Measurements from ENCODE around the gene MYO16. TPM values are rescaled to one million over a fixed set of nuclear protein-coding genes. Genes with fewer than 3 reads are reported as not detected.
"Not testable (repeated sequence)": the region's sequence is repeated elsewhere in the genome, so short reads cannot be mapped to it uniquely, and the experiment has no call there.

MYO16 gene
- total RNA-seq, 1 donor from 2014 or later = 1.2 TPM

DNA sequence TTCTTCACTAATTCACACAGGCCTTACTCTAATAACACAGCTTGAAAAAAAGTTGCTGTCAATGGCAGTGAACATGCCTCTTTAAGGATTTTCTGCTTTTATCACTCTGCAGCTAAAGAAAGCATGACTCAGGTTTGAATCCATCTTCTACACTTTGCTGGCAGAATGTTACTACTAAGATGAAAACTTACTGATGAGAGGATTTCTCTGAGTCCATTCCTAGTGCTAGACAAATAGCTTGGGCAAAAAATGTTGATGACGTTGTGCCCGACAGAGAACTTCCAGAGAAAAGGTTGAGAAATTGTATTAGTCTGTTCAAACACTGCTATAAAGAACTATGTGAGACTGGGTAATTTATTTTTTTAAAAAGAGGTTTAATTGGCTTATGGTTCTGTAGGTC, 585.0 kb downstream of the MYO16 start:
- no peak overlapping the region for H3K4me3 ChIP-seq (ENCODE audit: low read depth, low read length)
- TF ChIP-seq, protein P1, sequence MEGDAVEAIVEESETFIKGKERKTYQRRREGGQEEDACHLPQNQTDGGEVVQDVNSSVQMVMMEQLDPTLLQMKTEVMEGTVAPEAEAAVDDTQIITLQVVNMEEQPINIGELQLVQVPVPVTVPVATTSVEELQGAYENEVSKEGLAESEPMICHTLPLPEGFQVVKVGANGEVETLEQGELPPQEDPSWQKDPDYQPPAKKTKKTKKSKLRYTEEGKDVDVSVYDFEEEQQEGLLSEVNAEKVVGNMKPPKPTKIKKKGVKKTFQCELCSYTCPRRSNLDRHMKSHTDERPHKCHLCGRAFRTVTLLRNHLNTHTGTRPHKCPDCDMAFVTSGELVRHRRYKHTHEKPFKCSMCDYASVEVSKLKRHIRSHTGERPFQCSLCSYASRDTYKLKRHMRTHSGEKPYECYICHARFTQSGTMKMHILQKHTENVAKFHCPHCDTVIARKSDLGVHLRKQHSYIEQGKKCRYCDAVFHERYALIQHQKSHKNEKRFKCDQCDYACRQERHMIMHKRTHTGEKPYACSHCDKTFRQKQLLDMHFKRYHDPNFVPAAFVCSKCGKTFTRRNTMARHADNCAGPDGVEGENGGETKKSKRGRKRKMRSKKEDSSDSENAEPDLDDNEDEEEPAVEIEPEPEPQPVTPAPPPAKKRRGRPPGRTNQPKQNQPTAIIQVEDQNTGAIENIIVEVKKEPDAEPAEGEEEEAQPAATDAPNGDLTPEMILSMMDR (conservative IDR thresholded peaks at IDR 0.05; ENCODE audit: low read depth, low read length) = no peak

DNA sequence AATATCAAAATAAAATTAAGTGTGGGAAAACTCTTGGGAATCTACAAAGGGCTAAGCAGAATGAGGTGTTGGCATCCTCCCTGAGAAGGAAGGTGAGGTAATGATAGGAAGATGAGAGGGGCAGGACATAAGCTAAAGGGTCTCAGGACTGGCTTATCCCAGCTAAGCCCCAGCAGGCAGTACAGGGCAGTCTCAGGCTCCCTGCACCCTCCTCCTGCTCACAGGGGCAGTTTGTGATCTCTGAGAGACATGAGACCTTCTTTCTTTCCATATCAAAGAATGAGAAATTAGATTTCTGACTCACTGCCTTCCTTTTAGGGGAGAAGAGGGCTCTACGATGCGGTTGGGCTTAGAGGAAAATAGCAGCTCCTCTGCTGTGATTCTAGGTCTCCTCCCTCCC, 586.0 kb downstream of the MYO16 start:
- TF ChIP-seq, protein P1 (conservative IDR thresholded peaks at IDR 0.05; ENCODE audit: low read depth, low read length) = no peak
- H3K4me3 ChIP-seq (ENCODE audit: low read depth, low read length) = no peak overlapping the region
- DNase-seq (ENCODE audit: low read depth) = no peak

More for the DNA sequence above, 585.0 kb downstream of the MYO16 start:
- DNase-seq (ENCODE audit: low read depth) = no peak

DNA sequence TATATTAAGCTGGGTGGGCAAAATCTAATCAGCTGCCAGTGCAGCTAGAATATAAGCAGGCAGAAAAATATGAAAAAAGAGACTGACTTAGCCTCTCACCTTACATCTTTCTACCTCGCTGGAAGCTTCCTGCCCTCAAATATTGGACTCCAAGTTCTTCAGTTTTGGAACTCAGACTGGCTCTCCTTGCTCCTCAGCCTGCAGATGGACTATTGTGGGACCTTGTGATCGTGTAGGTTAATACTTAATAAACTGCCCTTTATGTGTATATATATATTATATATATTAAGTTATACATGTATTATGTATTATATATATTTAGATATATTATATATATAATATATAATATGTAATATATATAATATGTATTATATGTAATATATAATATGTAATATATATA, 588.1 kb downstream of the MYO16 start:
- DNase-seq (ENCODE audit: low read depth); H3K4me3 ChIP-seq (ENCODE audit: low read depth, low read length): not testable (repeated sequence)

DNA sequence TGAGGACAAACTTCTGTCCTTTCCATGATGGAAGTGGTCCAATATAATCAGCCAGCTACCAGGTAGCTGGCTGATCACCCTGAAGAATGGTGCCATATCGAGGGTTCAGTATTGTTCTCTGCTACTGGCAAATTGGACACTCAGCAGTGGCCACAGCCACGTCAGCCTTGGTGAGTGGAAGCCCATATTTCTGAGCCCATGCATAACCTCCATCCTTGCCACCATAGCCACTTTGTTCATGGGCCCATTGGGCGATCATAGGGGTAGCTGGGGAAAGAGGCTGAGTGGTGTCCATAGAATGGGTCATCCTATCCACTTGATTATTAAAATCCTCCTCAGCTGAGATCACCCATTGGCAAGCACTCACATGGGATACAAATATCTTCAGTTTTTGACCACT, 591.2 kb downstream of the MYO16 start:
- H3K4me3 ChIP-seq (ENCODE audit: low read depth, low read length) = no peak overlapping the region
- TF ChIP-seq, protein P1 (conservative IDR thresholded peaks at IDR 0.05; ENCODE audit: low read depth, low read length) = no peak
- DNase-seq (ENCODE audit: low read depth) = no peak

DNA sequence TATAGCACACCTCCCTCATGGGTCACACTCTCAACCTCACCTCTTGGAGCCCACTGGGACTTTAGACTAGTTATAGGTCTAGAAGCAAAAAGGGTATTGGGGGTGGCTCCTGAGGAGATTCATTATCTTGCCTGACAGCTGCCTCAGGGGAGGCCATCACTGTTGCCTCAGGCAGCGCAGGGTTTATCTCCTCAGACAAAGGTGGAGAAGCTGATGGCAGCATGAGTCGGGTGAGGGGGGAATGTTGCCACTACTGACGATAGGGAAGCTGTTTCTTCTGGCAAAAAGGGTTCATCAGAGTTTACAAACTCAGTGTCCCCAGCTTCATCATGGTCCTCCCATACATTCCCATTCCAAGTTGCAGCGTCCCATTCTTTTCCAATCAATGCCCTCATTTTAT, 594.6 kb downstream of the MYO16 start:
- TF ChIP-seq, protein P1 (conservative IDR thresholded peaks at IDR 0.05; ENCODE audit: low read depth, low read length) = no peak
- DNase-seq (ENCODE audit: low read depth) = no peak
- no peak overlapping the region for H3K4me3 ChIP-seq (ENCODE audit: low read depth, low read length)

DNA sequence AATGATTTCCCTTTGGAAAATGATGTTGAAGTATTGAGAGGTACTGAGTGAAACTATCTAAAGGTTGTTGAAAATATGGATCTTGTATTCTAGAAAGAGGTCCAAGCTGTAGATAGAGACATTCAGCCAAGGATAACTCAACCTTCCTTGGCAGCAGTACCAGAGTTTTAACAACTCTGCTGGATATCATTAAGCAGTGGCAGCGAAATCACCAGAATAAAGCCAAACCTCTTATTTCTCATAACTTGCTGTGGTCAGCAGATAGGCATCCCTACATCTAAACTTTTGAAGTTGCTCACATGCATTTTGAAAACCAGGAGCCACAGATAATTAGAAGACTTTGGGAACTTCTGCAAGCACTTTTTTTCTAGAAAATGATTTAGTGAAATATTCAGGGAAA, 597.2 kb downstream of the MYO16 start:
- no peak for DNase-seq (ENCODE audit: low read depth)
- H3K4me3 ChIP-seq (ENCODE audit: low read depth, low read length) = no peak overlapping the region

GRCh38 chr13:109227344-109227940, 598.0 kb downstream of the MYO16 start:
- no peak overlapping the region for H3K4me3 ChIP-seq (ENCODE audit: low read depth, low read length)
- DNase-seq (ENCODE audit: low read depth) = no peak
- TF ChIP-seq, protein P1 (conservative IDR thresholded peaks at IDR 0.05; ENCODE audit: low read depth, low read length) = no peak

More for the DNA sequence above, 597.2 kb downstream of the MYO16 start:
- TF ChIP-seq, protein P1 (conservative IDR thresholded peaks at IDR 0.05; ENCODE audit: low read depth, low read length) = no peak
